CD4-positive, alpha-beta T cell treated with Interleukin-1 beta for 1 hour (primary cell): Measurements from ENCODE around the gene COPZ2.
"Not testable (repeated sequence)": the region's sequence is repeated elsewhere in the genome, so short reads cannot be mapped to it uniquely, and the experiment has no call there.

Experiments
- DNase-seq, 2 donors: peaks; one replicate each; pipeline ENCODE4 v3.0.0-alpha.2; 2020 to 2022

The COPZ2 gene, protein sequence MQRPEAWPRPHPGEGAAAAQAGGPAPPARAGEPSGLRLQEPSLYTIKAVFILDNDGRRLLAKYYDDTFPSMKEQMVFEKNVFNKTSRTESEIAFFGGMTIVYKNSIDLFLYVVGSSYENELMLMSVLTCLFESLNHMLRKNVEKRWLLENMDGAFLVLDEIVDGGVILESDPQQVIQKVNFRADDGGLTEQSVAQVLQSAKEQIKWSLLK

DNA sequence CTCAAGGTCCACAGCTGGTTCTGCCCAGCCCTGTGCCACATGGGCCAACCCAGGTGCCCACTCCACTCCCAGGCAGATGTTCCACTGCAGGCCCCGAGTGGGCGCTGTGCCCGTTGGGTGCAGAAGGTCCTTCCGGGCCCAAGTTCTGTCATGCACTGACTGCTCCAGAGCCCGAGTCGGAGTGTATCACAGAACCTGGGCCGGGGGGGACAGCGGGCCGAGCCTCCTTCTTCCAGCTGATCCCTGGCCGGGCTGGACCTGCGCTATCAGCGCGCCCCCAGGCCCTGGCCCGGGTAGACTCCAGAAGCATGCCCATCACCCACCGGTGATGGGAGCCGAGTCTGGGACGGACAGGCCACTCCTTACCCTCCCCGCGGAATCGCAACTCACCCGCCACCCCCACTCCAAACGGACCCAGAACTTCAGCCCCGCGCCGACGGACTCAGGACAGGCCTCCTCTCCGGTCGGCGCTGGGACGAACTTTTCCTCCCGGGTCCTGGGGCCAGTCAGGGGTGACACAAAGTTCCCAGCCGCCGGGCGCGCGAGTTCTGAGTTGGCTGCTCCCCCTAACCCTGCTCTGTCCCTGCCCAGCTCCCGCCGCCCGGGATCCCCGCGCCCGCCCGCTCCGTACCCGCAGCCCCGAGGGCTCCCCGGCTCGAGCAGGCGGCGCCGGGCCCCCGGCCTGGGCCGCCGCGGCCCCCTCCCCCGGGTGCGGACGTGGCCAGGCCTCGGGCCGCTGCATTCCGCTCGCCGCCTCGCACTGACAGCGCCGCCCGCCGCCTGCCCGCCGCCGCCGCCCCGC, at the start of gene COPZ2:
COPZ2 (minus strand) TSS at position 762 of the 802 bp plus-strand sequence; CDS start at position 742, 20 bp downstream.
- peak; percentile 68 to 70 for DNase-seq

DNA sequence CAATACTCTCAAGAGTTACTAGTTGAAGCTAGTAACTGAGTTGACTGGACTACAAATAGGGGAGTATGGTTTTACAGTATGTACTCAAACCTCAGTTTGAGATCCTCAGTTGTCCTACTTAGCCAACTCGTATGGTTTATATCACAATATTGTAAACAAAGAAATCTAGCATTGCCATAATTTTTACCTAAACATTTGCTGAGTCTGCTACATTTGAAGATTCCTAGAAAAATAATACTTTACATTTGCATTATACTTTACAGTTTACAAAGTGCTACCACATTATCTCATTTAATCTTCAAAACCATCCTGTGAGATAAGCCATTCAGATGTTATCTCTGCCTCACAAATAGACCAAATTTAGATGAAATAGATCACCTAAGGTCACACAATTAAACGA, 47.3 kb upstream of the COPZ2 start:
- DNase-seq: no peak

- no peak for DNase-seq
Observed at GRCh38 chr17:48081858-48082257, 44.3 kb upstream of the COPZ2 start.

- not testable (repeated sequence) for DNase-seq
Observed at GRCh38 chr17:48077152-48077551, 39.6 kb upstream of the COPZ2 start.

- peak; percentile 69 to 78 for DNase-seq
Observed at GRCh38 chr17:48074322-48075081, 36.9 kb upstream of the COPZ2 start.

- not testable (repeated sequence) for DNase-seq
Observed at GRCh38 chr17:48073566-48074094, 36.0 kb upstream of the COPZ2 start.

DNA sequence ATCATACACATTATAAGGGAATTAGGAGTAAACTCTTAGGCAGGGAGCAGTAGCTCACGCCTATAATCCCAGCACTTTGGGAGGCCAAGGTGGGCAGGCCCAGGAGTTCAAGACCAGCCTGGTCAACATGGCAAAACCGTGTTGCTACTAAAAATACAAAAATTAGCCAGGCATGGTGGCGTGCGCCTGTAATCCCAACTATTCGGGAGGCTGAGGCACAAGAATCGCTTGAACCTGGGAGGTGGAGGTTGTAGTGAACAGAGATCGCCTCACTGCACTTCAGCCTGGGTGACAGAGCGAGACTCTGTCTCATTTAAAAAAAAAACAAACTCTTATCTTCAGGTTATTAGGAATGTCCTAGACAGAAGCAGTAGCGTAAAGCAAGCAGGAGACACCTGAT, 35.2 kb upstream of the COPZ2 start:
- not testable (repeated sequence) for DNase-seq

- DNase-seq: no peak
Observed at GRCh38 chr17:48071654-48072053, 34.1 kb upstream of the COPZ2 start.

DNA sequence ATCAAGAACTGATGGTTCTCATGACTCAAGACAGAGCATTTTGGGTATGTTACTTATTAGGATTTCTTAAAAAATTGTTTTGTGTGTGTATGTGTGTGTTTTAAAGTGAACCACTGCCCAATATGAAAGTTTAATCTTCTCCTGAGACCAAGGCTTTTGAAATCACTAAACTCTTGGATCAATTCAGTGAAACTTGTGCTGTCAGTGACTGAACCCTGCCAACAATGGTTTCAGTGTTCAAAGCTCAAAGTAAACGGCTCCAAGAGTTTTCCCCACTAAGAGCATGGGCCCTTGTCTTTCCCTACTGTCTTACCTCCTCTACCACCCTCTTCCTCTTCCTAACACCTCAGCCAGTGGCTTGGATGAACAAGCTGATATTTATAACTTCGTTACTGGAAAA, 32.6 kb upstream of the COPZ2 start:
- no peak for DNase-seq

DNA sequence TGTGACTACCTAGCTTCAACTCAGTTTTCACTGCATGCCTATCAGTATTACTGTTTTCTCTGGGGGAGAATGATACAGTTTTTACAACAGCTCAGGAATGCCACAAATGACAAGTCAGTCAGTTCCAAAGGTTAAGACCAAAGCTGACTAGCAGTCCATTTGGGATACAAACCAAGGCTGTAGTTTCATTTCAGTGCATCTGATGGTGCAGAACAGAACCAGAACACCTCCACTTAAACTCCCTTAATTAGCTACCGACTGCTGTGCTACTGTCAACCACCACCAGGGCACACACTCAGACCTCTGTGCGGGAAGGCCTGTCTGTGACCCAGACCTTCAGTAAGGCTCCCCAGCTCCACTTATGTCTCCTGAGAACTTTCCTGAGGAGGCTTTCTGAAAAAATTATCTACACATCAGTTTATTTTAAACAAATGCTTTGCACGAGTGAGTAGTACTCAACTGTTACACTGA, 30.9 kb upstream of the COPZ2 start:
- no peak for DNase-seq

GRCh38 chr17:48067808-48068207, 30.2 kb upstream of the COPZ2 start:
- DNase-seq: not testable (repeated sequence)

DNA sequence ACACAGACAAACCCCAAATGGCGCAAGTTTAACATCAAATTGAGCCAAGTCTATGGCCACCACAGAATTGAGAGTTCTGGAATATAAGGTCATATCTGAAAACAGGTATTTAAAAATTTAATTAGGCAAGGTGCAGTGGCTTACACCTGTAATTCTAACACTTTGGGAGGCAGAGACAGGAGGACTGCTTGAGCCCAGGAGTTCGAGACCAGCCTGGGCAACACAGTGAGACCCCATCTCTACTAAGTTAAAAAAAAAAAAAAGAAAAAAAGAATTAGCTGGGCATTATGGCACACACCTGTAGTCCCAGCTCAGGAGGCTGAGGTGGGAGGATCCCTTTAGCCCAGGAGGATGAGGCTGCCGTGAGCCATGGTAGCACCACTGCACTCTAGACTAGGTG, 29.6 kb upstream of the COPZ2 start:
- no peak for DNase-seq

- no peak for DNase-seq
Observed at GRCh38 chr17:48066656-48067055, 29.1 kb upstream of the COPZ2 start.

DNA sequence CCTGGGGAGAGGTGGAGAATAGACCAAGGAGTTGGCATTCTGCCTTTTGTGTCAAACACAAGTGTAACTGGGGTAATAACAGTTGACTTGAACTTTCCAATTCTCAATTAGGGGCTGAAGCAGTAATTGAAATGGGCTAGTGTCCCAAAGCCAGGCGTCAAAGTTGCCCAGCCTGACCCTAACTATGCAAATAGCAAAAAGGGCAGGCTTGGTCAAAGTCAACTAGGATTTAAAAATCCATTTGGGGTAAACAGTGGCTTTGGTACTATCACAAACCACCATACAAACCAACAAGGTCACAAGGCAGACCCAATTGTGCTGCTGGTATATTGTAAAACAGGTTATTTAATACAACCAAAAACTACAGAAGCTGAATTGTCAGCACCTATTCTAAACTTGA, 28.6 kb upstream of the COPZ2 start:
- DNase-seq: no peak

DNA sequence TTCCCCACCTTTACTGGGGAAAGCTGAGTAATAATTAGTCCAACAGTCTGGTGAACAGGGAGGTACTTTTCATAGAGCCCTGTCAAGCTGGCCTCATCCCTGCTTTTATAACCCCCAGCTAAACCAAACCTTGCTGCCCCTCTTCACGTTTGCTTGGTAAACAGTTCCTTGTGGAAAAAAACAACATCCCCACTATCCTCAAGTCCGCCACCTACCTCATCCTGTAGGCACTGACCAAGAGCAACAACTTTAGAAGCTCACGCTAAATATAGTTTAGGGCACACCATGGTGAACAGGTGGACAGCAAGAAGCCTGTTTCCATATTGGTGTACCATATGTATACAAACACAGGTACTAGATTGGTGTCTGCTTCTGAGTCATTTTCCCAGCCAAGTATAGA, 27.0 kb upstream of the COPZ2 start:
- DNase-seq: no peak

DNA sequence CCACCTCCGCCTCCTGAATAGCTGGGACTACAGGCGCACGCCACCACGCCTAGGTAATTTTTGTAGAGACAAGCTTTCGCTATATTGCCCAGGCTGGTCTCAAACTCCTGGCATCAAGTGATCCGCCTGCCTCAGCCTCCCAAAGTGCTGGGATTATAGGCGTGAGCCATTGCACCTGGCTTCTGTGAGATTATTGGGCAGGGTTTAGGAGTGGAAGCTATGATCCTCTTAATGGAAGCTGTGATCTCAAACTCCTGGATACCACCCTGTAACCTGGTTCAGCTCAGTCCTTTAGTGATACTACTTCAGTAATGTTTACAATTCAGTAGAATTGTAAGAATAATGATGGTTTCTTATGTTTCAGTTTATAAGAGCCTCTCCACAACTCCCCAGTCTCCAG, 24.7 kb upstream of the COPZ2 start:
- no peak for DNase-seq

- no peak for DNase-seq
Observed at GRCh38 chr17:48060249-48060648, 22.7 kb upstream of the COPZ2 start.

GRCh38 chr17:48059125-48059668, 21.6 kb upstream of the COPZ2 start:
- no peak for DNase-seq

GRCh38 chr17:48058393-48059124, 21.0 kb upstream of the COPZ2 start:
- DNase-seq: no peak

- no peak for DNase-seq
Observed at GRCh38 chr17:48057626-48058025, 20.0 kb upstream of the COPZ2 start.

GRCh38 chr17:48056879-48057278, 19.3 kb upstream of the COPZ2 start:
- no peak for DNase-seq

DNA sequence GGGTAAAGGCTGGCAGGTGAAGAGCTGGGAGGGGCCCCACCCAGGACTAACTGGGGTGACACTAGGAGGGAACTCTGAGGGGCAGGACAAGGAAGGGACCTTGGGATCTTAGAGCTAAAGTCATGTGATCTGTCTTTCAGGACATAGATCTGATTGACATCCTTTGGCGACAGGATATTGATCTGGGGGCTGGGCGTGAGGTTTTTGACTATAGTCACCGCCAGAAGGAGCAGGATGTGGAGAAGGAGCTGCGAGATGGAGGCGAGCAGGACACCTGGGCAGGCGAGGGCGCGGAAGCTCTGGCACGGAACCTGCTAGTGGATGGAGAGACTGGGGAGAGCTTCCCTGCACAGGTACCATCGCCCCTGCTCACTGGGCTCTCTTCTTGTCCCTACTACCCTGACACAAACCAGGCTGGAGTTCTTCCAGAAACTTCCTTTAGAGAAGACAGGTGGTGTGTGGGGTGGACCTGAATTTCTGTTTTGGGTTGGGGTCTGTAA, 18.7 kb upstream of the COPZ2 start:
- DNase-seq: no peak
